Stomach (tissue), 9 donors: Measurements from ENCODE around the gene FKBP9. TPM values are rescaled to one million over a fixed set of nuclear protein-coding genes. Genes with fewer than 3 reads are reported as not detected.
A peak's percentile ranks its signal among the peaks of the same experiment; 100 is the strongest.

Source experiments
- DNase-seq, 2 donors: peaks; one replicate each; pipeline versions ENCODE4 v3.0.0 to v3.0.0-alpha.2; 2013 to 2019
- H3K27ac ChIP-seq, 5 donors: fragments of 200-600 bp in 4 of 5; sonication (generic) in 4 of 5; one replicate each; pipeline ENCODE4 v1.5.1; 2013 to 2019; ENCODE audit warnings: mild to moderate bottlenecking in 1 of 5, moderate library complexity in 1 of 5
- H3K27me3 ChIP-seq, 3 donors: fragments of 200-600 bp; sonication (generic); one replicate each; pipeline ENCODE4 v1.5.1; 2017 to 2019; ENCODE audit warnings: mixed run types in 1 of 3
- H3K36me3 ChIP-seq, 4 donors: fragments of 200-600 bp; sonication (generic); 1 replicate in 3 of 4; 2 replicates in 1 of 4; pipeline ENCODE4 v1.5.1; 2016 to 2019
- H3K4me1 ChIP-seq, 4 donors: fragments of 200-600 bp; sonication (generic); one replicate each; pipeline ENCODE4 v1.5.1; 2016 to 2019
- H3K4me3 ChIP-seq, 4 donors: fragments of 200-600 bp; sonication (generic) in 3 of 4; one replicate each; pipeline ENCODE4 v1.5.1; 2016 to 2019; ENCODE audit warnings: mild to moderate bottlenecking in 1 of 4
- H3K9me3 ChIP-seq, 4 donors: fragments of 200-600 bp; sonication (generic); one replicate each; pipeline ENCODE4 v1.5.1; 2016 to 2019
- EP300 ChIP-seq: sonication (generic); formaldehyde crosslinking; IDR thresholded peaks from one replicate; pipeline ENCODE4 v1.6.1; 2017; ENCODE audit warnings: antibody characterized with exemption
- POLR2A ChIP-seq, 4 donors: fragments of 450-650 bp; IDR thresholded peaks; one replicate each; pipeline ENCODE4 v1.6.1; 2016; ENCODE audit warnings: antibody characterized with exemption in 4 of 4, control low read depth in 2 of 4, mild to moderate bottlenecking in 1 of 4, moderate library complexity in 1 of 4
- POLR2AphosphoS5 ChIP-seq, 3 donors: sonication (generic); formaldehyde crosslinking; IDR thresholded peaks; one replicate each; pipeline ENCODE4 v1.6.1; 2016; ENCODE audit warnings: antibody characterized with exemption in 3 of 3
- WGBS, 5 donors: extraction: QIAGEN DNeasy Blood & Tissue Kit in 3 of 5; methylation state at CpG; one replicate each; pipeline versions ENCODE4 v1.1.5 to v1.1.7; 2013 to 2018; 5-methylcytosine and 5-hydroxymethylcytosine counted together
- intact Hi-C: fragments of 100-400 bp; cut with DNase I; formaldehyde crosslinking; loops from one replicate; pipeline ENCODE4 v1.15.1; 2023; ENCODE audit warnings: low total_unique reads
- polyA plus RNA-seq, 3 donors: library from polyadenylated mRNA; stranded (reverse); fragments of 200-250 nt; gene quantifications; one replicate each; pipeline ENCODE4 v1.2.3, GENCODE V29; 2013
- total RNA-seq, 5 donors: library from RNA; depleted of rRNA; stranded (reverse); fragments of >200 nt; gene quantifications; one replicate each; pipeline versions ENCODE4 v1.1.0 to v1.2.3, GENCODE V29; 2014 to 2016
- TF ChIP-seq, protein P1 (sequence below), 7 experiments: fragments of 450-650 bp in 4 of 7; fragments of 200-600 bp in 3 of 7; sonication (generic) in 3 of 7; IDR thresholded peaks; one replicate each; pipeline ENCODE4 v1.5.1; 2016 to 2019; ENCODE audit warnings: antibody characterized with exemption in 7 of 7, control low read depth in 2 of 7, mild to moderate bottlenecking in 1 of 7
- donor health status: healthy with polysubstance abuse.
- donor health status: Bipolar disorder and iron deficiency.
- donor health status: healthy.

The FKBP9 gene
- total and polyA plus RNA-seq, 8 donors: 11.3 to 869 (median 138) TPM

DNA sequence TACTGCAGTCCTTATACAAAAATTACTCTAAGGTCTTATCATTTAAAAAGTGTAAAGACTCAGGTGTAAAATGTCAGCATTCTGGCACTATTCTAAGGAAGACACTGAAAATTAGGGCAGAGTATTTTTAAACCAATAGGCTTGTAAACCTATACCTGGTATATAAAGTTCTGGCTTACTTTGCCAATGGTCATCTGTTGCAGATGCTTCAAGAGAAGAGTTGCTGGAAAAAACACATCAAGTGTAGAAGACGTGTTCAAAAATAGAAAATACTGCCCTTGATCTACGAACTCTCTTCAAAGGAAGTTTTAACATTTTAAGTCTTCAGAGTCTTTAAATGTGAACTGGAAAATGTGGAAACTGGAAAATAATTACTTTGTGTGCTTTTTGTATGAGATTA lies 81.4 kb downstream of the FKBP9 start:
- 10 to 24% (median 21%) methylated on average over 2 of the region's 2 CpGs for WGBS, 5 donors

DNA sequence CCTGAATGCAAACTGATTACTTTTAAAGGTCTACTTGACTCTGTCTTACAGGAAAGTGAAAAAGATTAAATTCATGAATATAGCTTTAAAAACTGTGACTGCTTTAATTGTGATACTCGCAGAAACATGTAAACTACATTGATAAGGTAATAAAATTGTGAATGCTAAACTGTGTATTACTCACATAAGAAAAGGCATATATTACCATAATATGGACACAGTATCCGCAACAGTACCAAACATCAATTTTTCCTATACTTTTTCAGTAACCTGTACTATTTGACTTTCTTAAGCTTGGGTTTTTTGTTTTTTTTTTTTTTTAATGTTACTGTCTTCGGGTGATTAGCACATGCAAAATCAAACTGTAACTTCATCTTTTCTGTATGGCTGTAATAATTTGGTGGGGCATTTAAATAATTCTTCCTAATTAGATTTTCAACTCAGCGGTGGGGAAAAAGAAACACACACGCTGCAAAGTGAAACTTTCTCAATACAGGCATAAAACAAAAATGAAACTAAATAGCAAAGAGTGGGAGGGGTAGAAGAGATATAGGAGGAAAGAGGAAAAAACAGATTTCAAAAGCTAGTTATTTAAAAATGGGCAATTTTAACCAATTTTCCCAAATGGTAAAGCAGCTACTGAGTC lies 82.1 kb downstream of the FKBP9 start:
- peak overlapping the region in 4 of 5 donors; percentile 69 to 86 (median 78) for H3K27ac ChIP-seq
- no peak for TF ChIP-seq EP300
- TF ChIP-seq, protein P1, sequence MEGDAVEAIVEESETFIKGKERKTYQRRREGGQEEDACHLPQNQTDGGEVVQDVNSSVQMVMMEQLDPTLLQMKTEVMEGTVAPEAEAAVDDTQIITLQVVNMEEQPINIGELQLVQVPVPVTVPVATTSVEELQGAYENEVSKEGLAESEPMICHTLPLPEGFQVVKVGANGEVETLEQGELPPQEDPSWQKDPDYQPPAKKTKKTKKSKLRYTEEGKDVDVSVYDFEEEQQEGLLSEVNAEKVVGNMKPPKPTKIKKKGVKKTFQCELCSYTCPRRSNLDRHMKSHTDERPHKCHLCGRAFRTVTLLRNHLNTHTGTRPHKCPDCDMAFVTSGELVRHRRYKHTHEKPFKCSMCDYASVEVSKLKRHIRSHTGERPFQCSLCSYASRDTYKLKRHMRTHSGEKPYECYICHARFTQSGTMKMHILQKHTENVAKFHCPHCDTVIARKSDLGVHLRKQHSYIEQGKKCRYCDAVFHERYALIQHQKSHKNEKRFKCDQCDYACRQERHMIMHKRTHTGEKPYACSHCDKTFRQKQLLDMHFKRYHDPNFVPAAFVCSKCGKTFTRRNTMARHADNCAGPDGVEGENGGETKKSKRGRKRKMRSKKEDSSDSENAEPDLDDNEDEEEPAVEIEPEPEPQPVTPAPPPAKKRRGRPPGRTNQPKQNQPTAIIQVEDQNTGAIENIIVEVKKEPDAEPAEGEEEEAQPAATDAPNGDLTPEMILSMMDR (IDR thresholded peaks at IDR 0.05): no peak
- no peak for TF ChIP-seq POLR2AphosphoS5 (IDR thresholded peaks at IDR 0.05)
- no peak for TF ChIP-seq POLR2A (IDR thresholded peaks at IDR 0.05)
- 4 to 8% (median 6%) methylated on average over 5 of the region's 5 CpGs for WGBS, 5 donors
- H3K4me3 ChIP-seq: peak overlapping the region; percentile 27 to 45 (median 44)
- H3K9me3 ChIP-seq: no peaks in the 10 kb centered on the region
- no peaks in the 10 kb centered on the region for H3K36me3 ChIP-seq
- DNase-seq: peak in 1 of 2 donors; percentile 47
- peaks cover 26 to 75% (median 48%) of the 10 kb centered on the region in 4 donors for H3K4me1 ChIP-seq
- intact Hi-C loops: no loop called here
- H3K27me3 ChIP-seq: no peaks in the 10 kb centered on the region

More for the DNA sequence above, 81.4 kb downstream of the FKBP9 start:
- H3K27ac ChIP-seq: peak overlapping the region in 3 of 5 donors; percentile 69 to 86 (median 76)
- no peaks in the 10 kb centered on the region for H3K9me3 ChIP-seq
- peak overlapping the region; percentile 27 to 45 (median 44) for H3K4me3 ChIP-seq
- TF ChIP-seq, protein P1 (IDR thresholded peaks at IDR 0.05): no peak
- TF ChIP-seq POLR2A (IDR thresholded peaks at IDR 0.05) (no peak), EP300 (no peak), POLR2AphosphoS5 (IDR thresholded peaks at IDR 0.05) (no peak)
- no peaks in the 10 kb centered on the region for H3K27me3 ChIP-seq
- DNase-seq: no peak
- no peaks in the 10 kb centered on the region for H3K36me3 ChIP-seq
- peaks cover 21 to 68% (median 45%) of the 10 kb centered on the region in 4 donors for H3K4me1 ChIP-seq
- intact Hi-C loops: no loop called here

DNA sequence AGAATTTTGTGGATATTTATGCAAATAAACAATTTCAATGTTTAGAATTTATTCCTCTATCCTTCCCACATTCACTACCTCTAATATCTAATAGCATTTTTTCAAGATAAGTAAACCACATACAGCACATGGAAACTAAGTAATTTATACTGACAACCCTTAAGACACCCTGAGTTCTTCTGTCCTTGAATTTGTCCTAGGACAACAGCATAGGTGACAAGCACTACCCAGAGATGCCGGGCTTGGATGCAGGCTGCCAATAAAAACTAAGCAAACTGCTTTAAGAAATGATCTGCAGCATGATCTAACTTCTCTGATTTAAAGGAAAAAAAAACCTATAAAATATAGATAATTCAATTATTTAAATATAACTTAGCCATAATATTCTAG lies 82.7 kb downstream of the FKBP9 start:
- Histone ChIP-seq H3K27ac (peak overlapping the region; percentile 42 to 86 (median 76)), H3K27me3 (no peaks in the 10 kb centered on the region), H3K4me3 (peak overlapping the region; percentile 27 to 45 (median 44)), H3K9me3 (no peaks in the 10 kb centered on the region), H3K36me3 (no peaks in the 10 kb centered on the region), H3K4me1 (peaks cover 26 to 78% (median 49%) of the 10 kb centered on the region in 4 donors)
- DNase-seq: no peak
- intact Hi-C loops: no loop called here
- WGBS, 5 donors: 13 to 32% (median 17%) methylated on average over 1 of the region's 1 CpG
- TF ChIP-seq, protein P1 (IDR thresholded peaks at IDR 0.05): no peak
- no peak for TF ChIP-seq POLR2AphosphoS5 (IDR thresholded peaks at IDR 0.05)
- no peak for TF ChIP-seq POLR2A (IDR thresholded peaks at IDR 0.05)
- TF ChIP-seq EP300: no peak

DNA sequence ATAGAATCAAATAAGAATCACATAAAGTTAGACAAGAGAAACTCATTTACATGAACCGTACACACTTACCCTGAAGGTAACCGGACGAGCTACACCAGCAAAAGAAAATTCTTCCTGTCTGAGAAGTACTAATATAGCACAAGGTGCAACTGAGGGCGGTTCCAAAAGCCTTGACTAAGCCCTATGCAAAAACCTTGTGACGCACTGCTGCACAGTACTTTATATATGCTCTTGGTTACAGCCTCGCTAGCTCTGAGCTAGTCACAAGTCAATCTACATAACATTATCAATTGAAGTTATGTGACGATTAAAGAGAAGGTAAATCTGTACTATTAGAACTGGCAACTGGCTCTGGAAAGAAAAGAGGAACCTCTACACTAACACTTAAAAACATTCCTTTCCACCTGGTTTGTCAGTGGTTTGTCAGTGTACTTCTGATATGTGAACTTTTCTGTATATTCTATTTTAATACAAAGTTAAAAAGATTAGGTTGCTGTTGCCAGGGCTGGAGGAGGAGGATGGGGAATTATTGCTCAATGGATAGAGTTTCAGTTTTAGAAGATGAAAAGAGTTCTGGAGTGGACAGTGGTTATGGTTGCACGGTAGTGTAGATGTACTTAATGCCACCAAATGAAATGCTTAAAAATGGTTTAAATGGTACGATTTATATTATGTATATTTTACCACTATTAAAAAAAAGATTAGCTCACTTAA lies 83.7 kb downstream of the FKBP9 start:
- DNase-seq: peak; percentile 66 to 89
- WGBS, 5 donors: 16 to 30% (median 24%) methylated on average over 9 of the region's 9 CpGs
- H3K4me3 ChIP-seq: peak overlapping the region; percentile 13 to 45 (median 44)
- no peaks in the 10 kb centered on the region for H3K27me3 ChIP-seq
- peaks cover 26 to 86% (median 55%) of the 10 kb centered on the region in 4 donors for H3K4me1 ChIP-seq
- no peaks in the 10 kb centered on the region for H3K9me3 ChIP-seq
- no peaks in the 10 kb centered on the region for H3K36me3 ChIP-seq
- TF ChIP-seq, protein P1 (IDR thresholded peaks at IDR 0.05): no peak
- TF ChIP-seq POLR2AphosphoS5 (IDR thresholded peaks at IDR 0.05): peak in 2 of 3 donors; percentile 80 to 89
- TF ChIP-seq POLR2A (IDR thresholded peaks at IDR 0.05): peak in 1 of 4 donors; percentile 19
- peak overlapping the region in 4 of 5 donors; percentile 69 to 86 (median 78) for H3K27ac ChIP-seq
- intact Hi-C loops: no loop called here
